SK-N-SH treated with all-trans-retinoic acid at 6 μM for 48 hours (cell line): ENCODE measurements around the gene SFMBT1.

Experiments used
- ATAC-seq: fragments of 200-7000 bp; cut with Tn5 transposase; 3 replicates; pipeline ENCODE4 v1.9.1; 2020; ENCODE audit warnings: mild to moderate bottlenecking, moderate library complexity
- ARNTL ChIP-seq: fragments of 450-650 bp; formaldehyde crosslinking; IDR thresholded peaks from 2 replicates; pipeline ENCODE4 v1.5.0; 2020; ENCODE audit warnings: low read depth, mild to moderate bottlenecking, moderate library complexity, borderline replicate concordance
- BACH2 ChIP-seq: fragments of 250-450 bp; sonication (Bioruptor Pico); IDR thresholded peaks from 2 replicates; pipeline ENCODE4 v1.9.0; 2021; ENCODE audit warnings: mild to moderate bottlenecking, borderline replicate concordance
- CSDC2 ChIP-seq: fragments of 250-450 bp; sonication (Bioruptor Pico); IDR thresholded peaks from 2 replicates; pipeline ENCODE4 v1.5.0; 2020; ENCODE audit warnings: mild to moderate bottlenecking, moderate library complexity
- ESRRG ChIP-seq: fragments of 250-450 bp; sonication (Bioruptor Pico); IDR thresholded peaks from 2 replicates; pipeline ENCODE4 v1.6.1; 2021; ENCODE audit warnings: mild to moderate bottlenecking
- GLIS3 ChIP-seq: fragments of 250-450 bp; sonication (Bioruptor Pico); IDR thresholded peaks from 2 replicates; pipeline ENCODE4 v1.5.0; 2020; ENCODE audit warnings: mild to moderate bottlenecking, moderate library complexity
- ISL1 ChIP-seq: fragments of 250-450 bp; sonication (Bioruptor Pico); IDR thresholded peaks from 2 replicates; pipeline ENCODE4 v2.1.2; 2022; ENCODE audit warnings: mild to moderate bottlenecking, moderate library complexity
- OSR1 ChIP-seq: fragments of 250-450 bp; sonication (Bioruptor Pico); IDR thresholded peaks from 2 replicates; pipeline ENCODE4 v1.8.0; 2022; ENCODE audit warnings: moderate library complexity, mild to moderate bottlenecking, inconsistent platforms
- PPARA ChIP-seq: fragments of 250-450 bp; sonication (Bioruptor Pico); IDR thresholded peaks from 2 replicates; pipeline ENCODE4 v1.5.0; 2020; ENCODE audit warnings: mild to moderate bottlenecking, borderline replicate concordance
- RARB ChIP-seq: fragments of 250-450 bp; sonication (Bioruptor Pico); IDR thresholded peaks from 2 replicates; pipeline ENCODE4 v1.8.0; 2021; ENCODE audit warnings: mild to moderate bottlenecking, moderate library complexity
- SNAI2 ChIP-seq: fragments of 250-450 bp; sonication (Bioruptor Pico); IDR thresholded peaks from 2 replicates; pipeline ENCODE4 v1.5.0; 2020; ENCODE audit warnings: mild to moderate bottlenecking, moderate library complexity
- TCF4 ChIP-seq: fragments of 250-450 bp; sonication (Bioruptor Pico); IDR thresholded peaks from 2 replicates; pipeline ENCODE4 v1.8.0; 2021; ENCODE audit warnings: mild to moderate bottlenecking, moderate library complexity, borderline replicate concordance
- TOX ChIP-seq: fragments of 250-450 bp; sonication (Bioruptor Pico); IDR thresholded peaks from 2 replicates; pipeline ENCODE4 v1.8.0; 2021; ENCODE audit warnings: mild to moderate bottlenecking, moderate library complexity, borderline replicate concordance
- ZC3H10 ChIP-seq: fragments of 250-450 bp; sonication (Bioruptor Pico); IDR thresholded peaks from 2 replicates; pipeline ENCODE4 v1.5.1; 2021; ENCODE audit warnings: mild to moderate bottlenecking, moderate library complexity
- ZFP3 ChIP-seq: fragments of 250-450 bp; sonication (Bioruptor Pico); IDR thresholded peaks from 2 replicates; pipeline ENCODE4 v1.5.0; 2020; ENCODE audit warnings: mild to moderate bottlenecking, moderate library complexity
- ZFP30 ChIP-seq: fragments of 450-650 bp; formaldehyde crosslinking; IDR thresholded peaks from 2 replicates; pipeline ENCODE4 v1.5.0; 2022; ENCODE audit warnings: mild to moderate bottlenecking, moderate library complexity
- ZNF565 ChIP-seq: fragments of 450-650 bp; formaldehyde crosslinking; conservative IDR thresholded peaks from 2 replicates; pipeline ENCODE4 v1.5.0; 2020; ENCODE audit warnings: low read depth, mild to moderate bottlenecking, moderate library complexity
- ZNF70 ChIP-seq: fragments of 450-650 bp; formaldehyde crosslinking; IDR thresholded peaks from 2 replicates; pipeline ENCODE4 v1.5.0; 2020; ENCODE audit warnings: mild to moderate bottlenecking, moderate library complexity
- ZNF8 ChIP-seq: fragments of 450-650 bp; formaldehyde crosslinking; IDR thresholded peaks from 2 replicates; pipeline ENCODE4 v1.5.0; 2020; ENCODE audit warnings: mild to moderate bottlenecking, moderate library complexity
- TF ChIP-seq, protein P1 (sequence below): fragments of 250-450 bp; sonication (Bioruptor Pico); IDR thresholded peaks from 2 replicates; pipeline ENCODE4 v1.5.0; 2020; ENCODE audit warnings: mild to moderate bottlenecking, moderate library complexity
- TF ChIP-seq, protein P2 (sequence below): fragments of 250-450 bp; sonication (Bioruptor Pico); IDR thresholded peaks from 2 replicates; pipeline ENCODE4 v1.5.1; 2021; ENCODE audit warnings: mild to moderate bottlenecking, moderate library complexity
- TF ChIP-seq, protein P3 (sequence below): fragments of 250-450 bp; sonication (Bioruptor Pico); IDR thresholded peaks from 2 replicates; pipeline ENCODE4 v1.5.1; 2020; ENCODE audit warnings: low read depth, mild to moderate bottlenecking, moderate library complexity
- TF ChIP-seq, protein P4 (sequence below): fragments of 250-450 bp; sonication (Bioruptor Pico); IDR thresholded peaks from 2 replicates; pipeline ENCODE4 v1.8.0; 2020; ENCODE audit warnings: mild to moderate bottlenecking, moderate library complexity, borderline replicate concordance

SFMBT1 gene, protein sequence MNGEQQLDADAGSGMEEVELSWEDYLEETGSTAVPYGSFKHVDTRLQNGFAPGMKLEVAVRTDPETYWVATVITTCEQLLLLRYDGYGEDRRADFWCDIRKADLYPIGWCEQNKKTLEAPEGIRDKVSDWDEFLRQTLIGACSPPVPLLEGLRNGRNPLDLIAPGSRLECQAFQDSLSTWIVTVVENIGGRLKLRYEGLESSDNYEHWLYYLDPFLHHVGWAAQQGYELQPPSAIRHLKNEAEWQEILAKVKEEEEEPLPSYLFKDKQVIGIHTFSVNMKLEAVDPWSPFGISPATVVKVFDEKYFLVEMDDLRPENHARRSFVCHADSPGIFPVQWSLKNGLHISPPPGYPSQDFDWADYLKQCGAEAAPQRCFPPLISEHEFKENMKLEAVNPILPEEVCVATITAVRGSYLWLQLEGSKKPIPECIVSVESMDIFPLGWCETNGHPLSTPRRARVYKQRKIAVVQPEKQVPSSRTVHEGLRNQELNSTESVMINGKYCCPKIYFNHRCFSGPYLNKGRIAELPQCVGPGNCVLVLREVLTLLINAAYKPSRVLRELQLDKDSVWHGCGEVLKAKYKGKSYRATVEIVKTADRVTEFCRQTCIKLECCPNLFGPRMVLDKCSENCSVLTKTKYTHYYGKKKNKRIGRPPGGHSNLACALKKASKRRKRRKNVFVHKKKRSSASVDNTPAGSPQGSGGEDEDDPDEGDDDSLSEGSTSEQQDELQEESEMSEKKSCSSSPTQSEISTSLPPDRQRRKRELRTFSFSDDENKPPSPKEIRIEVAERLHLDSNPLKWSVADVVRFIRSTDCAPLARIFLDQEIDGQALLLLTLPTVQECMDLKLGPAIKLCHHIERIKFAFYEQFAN

DNA sequence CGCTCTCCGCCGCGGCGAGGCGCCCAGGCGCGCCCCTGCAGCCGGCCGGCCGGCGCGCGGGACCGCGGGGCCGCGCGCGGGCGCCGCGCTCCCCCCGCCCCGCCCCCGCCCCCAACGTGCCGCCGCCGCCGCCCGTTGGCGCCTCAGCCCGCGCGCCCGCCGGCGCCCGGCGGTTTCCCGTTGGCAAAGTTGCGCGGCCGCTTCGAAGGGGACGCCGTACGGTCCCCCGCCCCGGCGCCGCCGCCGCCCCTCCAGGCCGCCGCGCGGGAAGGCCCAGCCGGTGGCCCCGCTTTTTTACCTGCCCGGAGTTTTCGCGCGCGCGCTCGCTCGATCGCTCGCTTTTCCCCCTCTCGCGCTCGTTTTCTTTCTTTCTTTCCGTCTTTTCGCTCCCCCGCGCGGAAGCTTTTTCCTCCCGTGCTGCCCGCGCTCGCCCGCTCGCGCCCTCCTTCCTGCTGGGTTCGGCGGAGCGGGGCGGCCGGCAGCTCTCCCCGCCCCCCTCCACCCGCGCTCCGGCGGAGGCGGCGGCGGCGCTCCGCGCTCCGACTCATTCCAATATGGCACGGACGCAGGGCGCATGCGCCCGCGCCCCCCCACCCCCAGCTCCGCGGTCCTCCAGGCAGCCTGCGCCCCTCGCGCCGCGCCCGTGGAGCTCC is at the start of gene SFMBT1:
TSS of gene SFMBT1 (minus strand) at position 556 of the 653 bp plus-strand sequence. CDS start 76,945 bp downstream, outside the sequence.
- no peak for TF ChIP-seq ISL1 (CRISPR knock-in tag)
- no peak for TF ChIP-seq SNAI2
- TF ChIP-seq, protein P1, sequence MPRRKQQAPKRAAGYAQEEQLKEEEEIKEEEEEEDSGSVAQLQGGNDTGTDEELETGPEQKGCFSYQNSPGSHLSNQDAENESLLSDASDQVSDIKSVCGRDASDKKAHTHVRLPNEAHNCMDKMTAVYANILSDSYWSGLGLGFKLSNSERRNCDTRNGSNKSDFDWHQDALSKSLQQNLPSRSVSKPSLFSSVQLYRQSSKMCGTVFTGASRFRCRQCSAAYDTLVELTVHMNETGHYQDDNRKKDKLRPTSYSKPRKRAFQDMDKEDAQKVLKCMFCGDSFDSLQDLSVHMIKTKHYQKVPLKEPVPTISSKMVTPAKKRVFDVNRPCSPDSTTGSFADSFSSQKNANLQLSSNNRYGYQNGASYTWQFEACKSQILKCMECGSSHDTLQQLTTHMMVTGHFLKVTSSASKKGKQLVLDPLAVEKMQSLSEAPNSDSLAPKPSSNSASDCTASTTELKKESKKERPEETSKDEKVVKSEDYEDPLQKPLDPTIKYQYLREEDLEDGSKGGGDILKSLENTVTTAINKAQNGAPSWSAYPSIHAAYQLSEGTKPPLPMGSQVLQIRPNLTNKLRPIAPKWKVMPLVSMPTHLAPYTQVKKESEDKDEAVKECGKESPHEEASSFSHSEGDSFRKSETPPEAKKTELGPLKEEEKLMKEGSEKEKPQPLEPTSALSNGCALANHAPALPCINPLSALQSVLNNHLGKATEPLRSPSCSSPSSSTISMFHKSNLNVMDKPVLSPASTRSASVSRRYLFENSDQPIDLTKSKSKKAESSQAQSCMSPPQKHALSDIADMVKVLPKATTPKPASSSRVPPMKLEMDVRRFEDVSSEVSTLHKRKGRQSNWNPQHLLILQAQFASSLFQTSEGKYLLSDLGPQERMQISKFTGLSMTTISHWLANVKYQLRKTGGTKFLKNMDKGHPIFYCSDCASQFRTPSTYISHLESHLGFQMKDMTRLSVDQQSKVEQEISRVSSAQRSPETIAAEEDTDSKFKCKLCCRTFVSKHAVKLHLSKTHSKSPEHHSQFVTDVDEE (CRISPR knock-in tag), result no peak
- TF ChIP-seq, protein P2, sequence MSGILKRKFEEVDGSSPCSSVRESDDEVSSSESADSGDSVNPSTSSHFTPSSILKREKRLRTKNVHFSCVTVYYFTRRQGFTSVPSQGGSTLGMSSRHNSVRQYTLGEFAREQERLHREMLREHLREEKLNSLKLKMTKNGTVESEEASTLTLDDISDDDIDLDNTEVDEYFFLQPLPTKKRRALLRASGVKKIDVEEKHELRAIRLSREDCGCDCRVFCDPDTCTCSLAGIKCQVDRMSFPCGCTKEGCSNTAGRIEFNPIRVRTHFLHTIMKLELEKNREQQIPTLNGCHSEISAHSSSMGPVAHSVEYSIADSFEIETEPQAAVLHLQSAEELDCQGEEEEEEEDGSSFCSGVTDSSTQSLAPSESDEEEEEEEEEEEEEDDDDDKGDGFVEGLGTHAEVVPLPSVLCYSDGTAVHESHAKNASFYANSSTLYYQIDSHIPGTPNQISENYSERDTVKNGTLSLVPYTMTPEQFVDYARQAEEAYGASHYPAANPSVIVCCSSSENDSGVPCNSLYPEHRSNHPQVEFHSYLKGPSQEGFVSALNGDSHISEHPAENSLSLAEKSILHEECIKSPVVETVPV (CRISPR knock-in tag), result no peak
- no peak for TF ChIP-seq PPARA (CRISPR knock-in tag)
- TF ChIP-seq ZC3H10, result no peak
- no peak for TF ChIP-seq TCF4 (CRISPR knock-in tag)
- no peak for TF ChIP-seq ZNF70
- no peak for TF ChIP-seq RARB (CRISPR knock-in tag)
- no peak for TF ChIP-seq TOX
- TF ChIP-seq ZNF8 (CRISPR knock-in tag), result no peak
- ATAC-seq, result peak; percentile 24

DNA sequence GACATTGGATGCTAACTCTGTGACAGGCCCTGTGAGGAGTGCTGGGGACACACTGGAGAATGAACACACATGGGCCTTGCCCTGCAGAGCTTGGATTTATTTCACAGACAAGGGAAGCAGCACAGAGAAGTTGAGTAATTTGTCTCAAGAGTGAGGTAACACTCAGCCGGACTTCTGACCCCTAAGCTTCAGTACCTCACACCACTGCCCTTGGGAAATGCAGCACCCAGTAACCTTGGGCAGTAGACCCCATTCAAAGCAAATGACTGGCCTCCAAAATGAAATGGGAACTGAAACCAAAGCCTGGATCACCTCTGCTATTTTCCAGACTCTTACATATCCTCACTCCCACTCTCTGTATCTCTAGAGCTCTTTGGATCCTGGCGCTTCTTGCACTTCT is 47.1 kb upstream of the SFMBT1 start:
- no peak for TF ChIP-seq PPARA (CRISPR knock-in tag)
- TF ChIP-seq ZNF70, result no peak
- TF ChIP-seq ZNF565, result no peak
- TF ChIP-seq BACH2 (CRISPR knock-in tag), result no peak
- TF ChIP-seq ZNF8 (CRISPR knock-in tag), result no peak
- no peak for TF ChIP-seq TOX
- TF ChIP-seq CSDC2 (CRISPR knock-in tag), result no peak
- no peak for TF ChIP-seq RARB (CRISPR knock-in tag)
- TF ChIP-seq ZFP3 (CRISPR knock-in tag), result no peak
- TF ChIP-seq GLIS3 (CRISPR knock-in tag), result no peak
- no peak for TF ChIP-seq ESRRG
- TF ChIP-seq, protein P3, sequence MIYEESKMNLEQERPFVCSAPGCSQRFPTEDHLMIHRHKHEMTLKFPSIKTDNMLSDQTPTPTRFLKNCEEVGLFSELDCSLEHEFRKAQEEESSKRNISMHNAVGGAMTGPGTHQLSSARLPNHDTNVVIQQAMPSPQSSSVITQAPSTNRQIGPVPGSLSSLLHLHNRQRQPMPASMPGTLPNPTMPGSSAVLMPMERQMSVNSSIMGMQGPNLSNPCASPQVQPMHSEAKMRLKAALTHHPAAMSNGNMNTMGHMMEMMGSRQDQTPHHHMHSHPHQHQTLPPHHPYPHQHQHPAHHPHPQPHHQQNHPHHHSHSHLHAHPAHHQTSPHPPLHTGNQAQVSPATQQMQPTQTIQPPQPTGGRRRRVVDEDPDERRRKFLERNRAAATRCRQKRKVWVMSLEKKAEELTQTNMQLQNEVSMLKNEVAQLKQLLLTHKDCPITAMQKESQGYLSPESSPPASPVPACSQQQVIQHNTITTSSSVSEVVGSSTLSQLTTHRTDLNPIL, result no peak
- no peak for ATAC-seq

DNA sequence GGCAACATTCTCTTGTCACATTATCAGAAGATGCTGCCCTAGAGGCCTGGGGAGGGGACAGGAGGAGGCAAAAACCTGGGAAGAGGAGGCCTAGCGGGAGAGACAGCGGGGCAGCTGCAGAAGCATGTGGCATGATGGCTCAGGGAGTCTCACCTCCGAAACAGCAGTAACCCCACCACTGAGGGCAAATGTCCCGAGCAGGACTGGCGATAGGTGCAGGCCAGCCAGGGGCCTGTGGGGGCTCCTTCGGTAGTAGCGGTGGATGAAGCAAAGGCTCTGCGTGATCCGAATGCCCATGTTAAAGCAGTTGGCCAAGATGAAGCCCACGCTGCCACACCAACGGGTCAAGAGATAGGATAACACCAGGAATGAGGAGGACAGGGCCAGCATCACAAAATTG is 46.3 kb upstream of the SFMBT1 start:
- ATAC-seq, result no peak
- no peak for TF ChIP-seq ESRRG
- TF ChIP-seq, protein P1 (CRISPR knock-in tag), result no peak
- no peak for TF ChIP-seq ISL1 (CRISPR knock-in tag)
- TF ChIP-seq ZFP3 (CRISPR knock-in tag), result no peak
- TF ChIP-seq, protein P3, result no peak
- TF ChIP-seq TOX, result no peak
- TF ChIP-seq ZNF8 (CRISPR knock-in tag), result no peak
- TF ChIP-seq, protein P4, sequence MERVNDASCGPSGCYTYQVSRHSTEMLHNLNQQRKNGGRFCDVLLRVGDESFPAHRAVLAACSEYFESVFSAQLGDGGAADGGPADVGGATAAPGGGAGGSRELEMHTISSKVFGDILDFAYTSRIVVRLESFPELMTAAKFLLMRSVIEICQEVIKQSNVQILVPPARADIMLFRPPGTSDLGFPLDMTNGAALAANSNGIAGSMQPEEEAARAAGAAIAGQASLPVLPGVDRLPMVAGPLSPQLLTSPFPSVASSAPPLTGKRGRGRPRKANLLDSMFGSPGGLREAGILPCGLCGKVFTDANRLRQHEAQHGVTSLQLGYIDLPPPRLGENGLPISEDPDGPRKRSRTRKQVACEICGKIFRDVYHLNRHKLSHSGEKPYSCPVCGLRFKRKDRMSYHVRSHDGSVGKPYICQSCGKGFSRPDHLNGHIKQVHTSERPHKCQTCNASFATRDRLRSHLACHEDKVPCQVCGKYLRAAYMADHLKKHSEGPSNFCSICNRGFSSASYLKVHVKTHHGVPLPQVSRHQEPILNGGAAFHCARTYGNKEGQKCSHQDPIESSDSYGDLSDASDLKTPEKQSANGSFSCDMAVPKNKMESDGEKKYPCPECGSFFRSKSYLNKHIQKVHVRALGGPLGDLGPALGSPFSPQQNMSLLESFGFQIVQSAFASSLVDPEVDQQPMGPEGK, result no peak
- TF ChIP-seq ZFP30, result no peak
- TF ChIP-seq ZC3H10, result no peak
- TF ChIP-seq ARNTL (CRISPR knock-in tag), result no peak
- no peak for TF ChIP-seq CSDC2 (CRISPR knock-in tag)
- no peak for TF ChIP-seq ZNF70
- TF ChIP-seq TCF4 (CRISPR knock-in tag), result no peak
- TF ChIP-seq BACH2 (CRISPR knock-in tag), result no peak
- TF ChIP-seq OSR1 (CRISPR knock-in tag), result no peak
